Measurements from ENCODE around the gene WDR37. TPM values are rescaled to one million over a fixed set of nuclear protein-coding genes. Genes with fewer than 3 reads are reported as not detected.
"Not testable (repeated sequence)": the region's sequence is repeated elsewhere in the genome, so short reads cannot be mapped to it uniquely, and the experiment has no call there.

The WDR37 gene
- polyA plus RNA-seq, 1 experiment, result 16.0 TPM

DNA sequence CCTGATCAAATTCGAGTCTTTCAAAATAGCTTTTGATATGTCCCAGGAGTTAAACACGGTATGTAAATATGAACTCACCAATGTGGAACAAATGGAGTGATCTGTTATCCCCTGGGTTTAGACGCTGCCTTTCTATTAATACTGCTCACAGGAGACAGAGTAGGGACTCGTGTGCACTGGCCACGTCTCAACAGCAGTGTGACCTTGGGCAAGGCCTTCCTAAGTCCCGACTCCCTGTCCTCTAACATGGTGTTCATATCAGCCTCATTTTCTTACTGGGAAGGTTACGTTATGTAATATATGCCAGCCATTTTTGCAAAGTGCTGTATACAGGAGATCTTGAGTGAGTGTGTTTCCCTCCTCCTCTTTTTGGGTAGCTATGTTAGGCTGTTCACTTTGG is 1.8 kb downstream of the WDR37 start:
- TF ChIP-seq, protein P1, sequence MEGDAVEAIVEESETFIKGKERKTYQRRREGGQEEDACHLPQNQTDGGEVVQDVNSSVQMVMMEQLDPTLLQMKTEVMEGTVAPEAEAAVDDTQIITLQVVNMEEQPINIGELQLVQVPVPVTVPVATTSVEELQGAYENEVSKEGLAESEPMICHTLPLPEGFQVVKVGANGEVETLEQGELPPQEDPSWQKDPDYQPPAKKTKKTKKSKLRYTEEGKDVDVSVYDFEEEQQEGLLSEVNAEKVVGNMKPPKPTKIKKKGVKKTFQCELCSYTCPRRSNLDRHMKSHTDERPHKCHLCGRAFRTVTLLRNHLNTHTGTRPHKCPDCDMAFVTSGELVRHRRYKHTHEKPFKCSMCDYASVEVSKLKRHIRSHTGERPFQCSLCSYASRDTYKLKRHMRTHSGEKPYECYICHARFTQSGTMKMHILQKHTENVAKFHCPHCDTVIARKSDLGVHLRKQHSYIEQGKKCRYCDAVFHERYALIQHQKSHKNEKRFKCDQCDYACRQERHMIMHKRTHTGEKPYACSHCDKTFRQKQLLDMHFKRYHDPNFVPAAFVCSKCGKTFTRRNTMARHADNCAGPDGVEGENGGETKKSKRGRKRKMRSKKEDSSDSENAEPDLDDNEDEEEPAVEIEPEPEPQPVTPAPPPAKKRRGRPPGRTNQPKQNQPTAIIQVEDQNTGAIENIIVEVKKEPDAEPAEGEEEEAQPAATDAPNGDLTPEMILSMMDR (IDR thresholded peaks at IDR 0.05; ENCODE audit: low read depth, low read length), result no peak
- Histone ChIP-seq H3K4me3 (ENCODE audit: low read depth, low read length) (no peak overlapping the region; the same call in 1 of the 2 replicates), H3K27ac (ENCODE audit: low read depth, low read length) (no peak overlapping the region), H3K27me3 (ENCODE audit: control insufficient read depth, insufficient read depth, low read length) (no peaks in the 10 kb centered on the region), H3K9me3 (ENCODE audit: control insufficient read depth, insufficient read depth, low read length) (peaks cover 4% of the 10 kb centered on the region; the same call in 1 of the 2 replicates)
- DNase-seq (ENCODE audit: low read depth, low spot score), result no peak
- CTCF ChIA-PET, result no interaction called here
- POLR2A ChIA-PET, result interaction anchor here (1.0 kb wide), 1 partner anchor 9 kb away, joined by 3 read pairs; the partner anchor contains the start of gene IDI1

DNA sequence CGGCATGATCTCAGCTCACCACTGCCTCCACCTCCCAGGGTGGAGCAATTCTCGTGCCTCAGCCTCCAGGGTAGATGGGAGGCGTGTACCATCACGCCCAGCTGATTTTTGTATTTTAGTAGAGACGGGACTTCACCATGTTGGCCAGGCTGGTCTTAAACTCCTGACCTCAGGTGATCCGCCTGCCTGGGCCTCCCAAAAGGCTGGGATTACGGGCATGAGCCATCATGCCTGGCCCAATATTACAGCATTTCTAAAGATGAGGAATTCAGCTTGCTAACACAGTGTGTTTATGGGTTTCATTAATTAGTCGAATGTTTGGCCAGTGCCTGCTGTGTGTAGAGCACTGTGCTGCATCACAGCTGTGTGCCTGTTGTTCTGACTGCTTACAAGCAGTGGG is 3.7 kb downstream of the WDR37 start:
- Histone ChIP-seq H3K9me3 (ENCODE audit: control insufficient read depth, insufficient read depth, low read length) (peaks cover 4% of the 10 kb centered on the region; the same call in 1 of the 2 replicates), H3K27me3 (ENCODE audit: control insufficient read depth, insufficient read depth, low read length) (no peaks in the 10 kb centered on the region), H3K4me3 (ENCODE audit: low read depth, low read length) (no peak overlapping the region), H3K27ac (ENCODE audit: low read depth, low read length) (no peak overlapping the region)
- CTCF ChIA-PET, result no interaction called here
- TF ChIP-seq, protein P1 (IDR thresholded peaks at IDR 0.05; ENCODE audit: low read depth, low read length), result no peak
- no peak for DNase-seq (ENCODE audit: low read depth, low spot score)
- POLR2A ChIA-PET, result interaction anchor here (1.3 kb wide), 1 partner anchor 10 kb away, joined by 3 read pairs; no protein-coding TSS in a partner anchor

DNA sequence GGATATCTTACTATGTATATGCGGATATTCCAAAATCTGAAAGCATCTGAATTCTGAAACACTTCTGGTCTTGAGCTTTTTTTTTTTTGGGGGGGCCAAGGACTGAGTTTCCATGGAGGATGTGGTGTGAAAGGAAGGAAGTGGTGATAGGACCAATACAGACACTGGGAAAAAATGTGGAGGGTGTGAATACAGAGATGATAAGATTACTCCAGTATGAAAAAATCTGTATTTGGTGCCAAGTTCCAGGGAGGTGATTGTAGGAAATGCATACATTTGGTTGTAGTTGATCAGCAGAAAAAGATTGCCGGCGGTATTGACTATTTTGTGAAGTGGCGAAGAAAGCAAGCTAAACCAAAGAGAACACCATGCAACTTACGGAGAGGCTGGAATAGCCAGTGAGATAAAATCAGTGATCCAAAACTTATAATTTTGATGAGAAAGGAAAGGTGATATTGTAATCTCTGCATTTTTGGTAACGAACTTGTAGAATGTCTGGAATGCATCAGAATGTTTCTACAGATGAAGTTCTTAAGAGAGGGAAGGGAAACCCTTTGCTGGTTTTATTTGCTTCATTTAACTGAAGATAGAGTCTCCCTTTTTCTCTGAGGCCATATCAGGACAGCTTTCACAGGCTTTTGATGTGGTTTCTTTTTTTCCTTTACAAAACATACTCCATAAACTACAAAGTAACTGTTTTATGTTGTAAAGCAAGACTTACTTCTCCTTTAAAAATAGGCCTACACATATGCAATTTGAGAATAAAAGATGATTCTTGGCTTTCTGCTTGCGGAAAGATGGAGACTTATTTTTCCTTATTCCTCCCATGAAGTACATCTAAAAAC is 6.0 kb downstream of the WDR37 start:
- Histone ChIP-seq H3K27me3 (ENCODE audit: control insufficient read depth, insufficient read depth, low read length) (no peaks in the 10 kb centered on the region), H3K9me3 (ENCODE audit: control insufficient read depth, insufficient read depth, low read length) (no peaks in the 10 kb centered on the region; the same call in 1 of the 2 replicates), H3K27ac (ENCODE audit: low read depth, low read length) (no peak overlapping the region), H3K4me3 (ENCODE audit: low read depth, low read length) (no peak overlapping the region)
- ChIA-PET CTCF (interaction anchor here (1.2 kb wide), 1 partner anchor 42 kb away, joined by 3 read pairs; no protein-coding TSS in a partner anchor), POLR2A (interaction anchor here (1.4 kb wide), 1 partner anchor 13 kb away, joined by 6 read pairs; the partner anchor contains the start of gene IDI1)
- DNase-seq (ENCODE audit: low read depth, low spot score), result no peak
- TF ChIP-seq, protein P1 (IDR thresholded peaks at IDR 0.05; ENCODE audit: low read depth, low read length), result no peak

DNA sequence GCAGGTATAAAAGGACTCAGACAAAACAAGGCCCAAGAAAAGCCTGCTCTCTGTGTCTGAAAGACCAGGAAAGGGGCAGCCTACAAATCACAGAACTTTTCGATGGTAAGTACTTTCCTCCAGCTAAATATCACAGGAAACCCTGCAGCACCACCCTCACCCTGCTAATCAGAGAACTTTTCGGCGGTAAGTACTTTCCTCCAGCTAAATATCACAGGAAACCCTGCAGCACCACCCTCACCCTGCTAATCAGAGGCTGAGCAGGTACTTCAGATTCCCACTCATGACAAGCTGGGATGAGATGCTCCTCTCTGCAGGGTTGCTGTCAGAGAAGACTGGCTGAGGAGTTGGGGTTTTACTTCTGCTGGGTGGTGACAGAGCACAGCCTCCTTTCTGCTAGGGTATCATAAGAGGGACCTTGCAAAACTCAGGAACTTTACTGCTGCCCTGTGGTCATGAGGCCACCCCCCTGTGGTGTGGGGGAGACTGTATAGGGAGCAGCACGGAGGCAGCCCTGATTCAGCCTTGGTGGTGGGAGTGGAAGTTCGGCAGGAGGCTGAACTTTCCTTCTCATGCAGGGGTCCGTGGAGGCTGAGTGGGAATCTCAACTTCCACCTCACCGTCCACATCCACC is 7.2 kb downstream of the WDR37 start:
- Histone ChIP-seq H3K27me3 (ENCODE audit: control insufficient read depth, insufficient read depth, low read length) (no peaks in the 10 kb centered on the region), H3K4me3 (ENCODE audit: low read depth, low read length) (no peak overlapping the region), H3K27ac (ENCODE audit: low read depth, low read length) (no peak overlapping the region), H3K9me3 (ENCODE audit: control insufficient read depth, insufficient read depth, low read length) (no peaks in the 10 kb centered on the region)
- TF ChIP-seq, protein P1 (IDR thresholded peaks at IDR 0.05; ENCODE audit: low read depth, low read length), result no peak
- no peak for DNase-seq (ENCODE audit: low read depth, low spot score)
- ChIA-PET POLR2A (interaction anchor here (1.4 kb wide), 1 partner anchor 14 kb away, joined by 6 read pairs; the partner anchor contains the start of gene IDI1), CTCF (no interaction called here)

DNA sequence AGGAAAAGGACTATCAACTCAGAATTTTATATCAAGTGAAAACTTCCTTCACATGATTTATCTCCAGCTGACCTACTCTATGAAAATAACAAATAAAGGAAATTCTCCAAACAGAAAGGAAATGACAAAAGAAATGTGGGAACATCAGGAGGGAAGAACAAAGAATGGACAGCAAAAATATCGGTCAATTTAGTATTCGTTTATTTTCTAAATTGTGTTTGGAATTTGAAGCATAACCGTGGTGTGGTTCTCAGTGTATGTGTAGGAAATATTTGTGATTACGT is 8.7 kb downstream of the WDR37 start:
- no peak for DNase-seq (ENCODE audit: low read depth, low spot score)
- Histone ChIP-seq H3K9me3 (ENCODE audit: control insufficient read depth, insufficient read depth, low read length) (no peaks in the 10 kb centered on the region), H3K27ac (ENCODE audit: low read depth, low read length) (no peak overlapping the region), H3K4me3 (ENCODE audit: low read depth, low read length) (no peak overlapping the region), H3K27me3 (ENCODE audit: control insufficient read depth, insufficient read depth, low read length) (no peaks in the 10 kb centered on the region)
- ChIA-PET CTCF (interaction anchor here (1.1 kb wide), 1 partner anchor 8 kb away, joined by 3 read pairs; no protein-coding TSS in a partner anchor), POLR2A (no interaction called here)
- TF ChIP-seq, protein P1 (IDR thresholded peaks at IDR 0.05; ENCODE audit: low read depth, low read length), result no peak

DNA sequence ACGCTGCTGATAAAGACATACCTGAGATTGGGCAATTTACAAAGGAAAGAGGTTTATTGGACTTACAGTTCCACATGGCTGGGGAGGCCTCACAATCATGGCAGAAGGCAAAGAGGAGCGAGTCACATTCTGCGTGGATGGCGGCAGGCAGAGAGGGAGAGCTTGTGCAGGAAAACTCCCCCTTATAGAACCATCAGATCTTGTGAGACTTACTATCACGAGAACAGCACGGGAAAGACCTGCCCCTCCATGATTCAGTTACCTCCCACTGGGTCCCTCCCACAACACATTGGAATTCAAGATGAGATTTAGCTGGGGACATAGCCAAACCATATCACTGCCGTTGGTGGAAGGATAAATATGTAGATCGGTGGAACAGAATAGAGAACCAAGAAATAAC is 10.5 kb downstream of the WDR37 start:
- H3K9me3 ChIP-seq (ENCODE audit: control insufficient read depth, insufficient read depth, low read length); DNase-seq (ENCODE audit: low read depth, low spot score); H3K4me3 ChIP-seq (ENCODE audit: low read depth, low read length); H3K27ac ChIP-seq (ENCODE audit: low read depth, low read length); CTCF ChIA-PET; H3K27me3 ChIP-seq (ENCODE audit: control insufficient read depth, insufficient read depth, low read length); POLR2A ChIA-PET: not testable (repeated sequence)
